Right lobe of liver (tissue), 4 donors: ENCODE data around the gene CIAO2B.

Experiments
- CTCF ChIP-seq, 4 donors: fragments of 200-600 bp in 3 of 4; fragments of 450-650 bp in 1 of 4; IDR thresholded peaks; one replicate each; pipeline versions ENCODE4 v1.5.1 to v1.8.0; 2016 to 2022; ENCODE audit warnings: antibody characterized with exemption in 4 of 4, mild to moderate bottlenecking in 2 of 4
- POLR2A ChIP-seq: fragments of 450-650 bp; IDR thresholded peaks from one replicate; pipeline ENCODE4 v1.6.1; 2017; ENCODE audit warnings: antibody characterized with exemption, mild to moderate bottlenecking
- donor health status: DM: no; HTN: no; CAD: no.
- donor health status: DM: no; HTN: no; CAD: no.
- donor health status: DM: no; HTN: yes; CAD: no.

- TF ChIP-seq CTCF (IDR thresholded peaks at IDR 0.05) (no peak), POLR2A (no peak)
Measured at GRCh38 chr16:66925322-66925840, 8.8 kb downstream of the CIAO2B start, which contains the start of gene RRAD.
